Activated B cell treated with CpG ODN at 0.5 μM for 24 hours (primary cell): ENCODE results near the gene RPL13. TPM values are rescaled to one million over a fixed set of nuclear protein-coding genes. Genes with fewer than 3 reads are reported as not detected.

Source experiments
- ATAC-seq: fragments of 200-7000 bp; cut with Tn5 transposase; one replicate; pipeline ENCODE4 v1.10.0; 2021; ENCODE audit warnings: low read depth, mild to moderate bottlenecking, moderate library complexity
- CTCF ChIA-PET: fragments of 350-600 bp; sonication (Branson Sonifier 250); formaldehyde crosslinking; loops from one replicate; lab custom pipeline; 2021; ENCODE audit warnings: antibody characterized with exemption; lab: Charles Lee
- POLR2A ChIA-PET: fragments of 350-600 bp; sonication (Branson Sonifier 250); formaldehyde crosslinking; loops from one replicate; lab custom pipeline; 2021; ENCODE audit warnings: antibody characterized with exemption; lab: Charles Lee
- DNase-seq: peaks from one replicate; pipeline ENCODE4 v3.0.0; 2022
- H3K27ac Mint-ChIP-seq: one replicate; pipeline ENCODE4 v1.8.0; 2020; ENCODE audit warnings: mixed read lengths
- H3K27me3 Mint-ChIP-seq: one replicate; pipeline ENCODE4 v1.8.0; 2021; ENCODE audit warnings: mixed read lengths
- H3K36me3 Mint-ChIP-seq: one replicate; pipeline ENCODE4 v1.8.0; 2021; ENCODE audit warnings: low read depth, mixed read lengths
- H3K4me1 Mint-ChIP-seq: one replicate; pipeline ENCODE4 v1.8.0; 2021; ENCODE audit warnings: mixed read lengths
- H3K4me3 Mint-ChIP-seq: one replicate; pipeline ENCODE4 v1.8.0; 2020; ENCODE audit warnings: mild to moderate bottlenecking, mixed read lengths
- H3K9me3 Mint-ChIP-seq: one replicate; pipeline ENCODE4 v1.8.0; 2020; ENCODE audit warnings: mixed read lengths
- CTCF ChIP-seq: fragments of 200-600 bp; IDR thresholded peaks from one replicate; pipeline ENCODE4 v1.8.0; 2022; ENCODE audit warnings: antibody characterized with exemption, mild to moderate bottlenecking
- intact Hi-C: fragments of 100-400 bp; cut with micrococcal nuclease; formaldehyde crosslinking; loops from one replicate; pipeline ENCODE4 v1.15.1; 2024
- total RNA-seq: library from RNA; stranded (reverse); gene quantifications from 2 replicates; pipeline ENCODE4 v1.2.3, GENCODE V29; 2022

Gene RPL13
- total RNA-seq, 1 donor from 2014 or later: 3,566 TPM

GRCh38 chr16:89530401-89531381 is 29.8 kb upstream of the RPL13 start:
- Mint-ChIP-seq H3K27ac (no peak overlapping the region), H3K9me3 (no peaks in the 10 kb centered on the region), H3K36me3 (peaks cover 74% of the 10 kb centered on the region), H3K4me3 (no peak overlapping the region), H3K27me3 (no peaks in the 10 kb centered on the region), H3K4me1 (peaks cover 25% of the 10 kb centered on the region)
- intact Hi-C loops: no loop called here
- CTCF ChIA-PET: no interaction called here
- POLR2A ChIA-PET: interaction anchor here (0.6 kb wide), 1 partner anchor 13 kb away, joined by 9 read pairs; no protein-coding TSS in a partner anchor
- ATAC-seq (no peak), DNase-seq (no peak)
- TF ChIP-seq CTCF: no peak

GRCh38 chr16:89531821-89532526 is 28.5 kb upstream of the RPL13 start:
- ATAC-seq (no peak), DNase-seq (no peak)
- H3K27me3 Mint-ChIP-seq: no peaks in the 10 kb centered on the region
- peaks cover 22% of the 10 kb centered on the region for H3K4me1 Mint-ChIP-seq
- CTCF ChIA-PET: no interaction called here
- H3K9me3 Mint-ChIP-seq: no peaks in the 10 kb centered on the region
- POLR2A ChIA-PET: interaction anchor here (0.7 to 1.8 kb wide), 2 partner anchors 17 to 215 kb away, joined by 3 read pairs; no protein-coding TSS in a partner anchor
- no peak overlapping the region for H3K27ac Mint-ChIP-seq
- no peak for TF ChIP-seq CTCF
- no peak overlapping the region for H3K4me3 Mint-ChIP-seq
- intact Hi-C loops: no loop called here
- peaks cover 67% of the 10 kb centered on the region for H3K36me3 Mint-ChIP-seq

- Mint-ChIP-seq H3K4me1 (peaks cover 22% of the 10 kb centered on the region), H3K27me3 (no peaks in the 10 kb centered on the region), H3K27ac (peak overlapping the region; percentile 62), H3K9me3 (no peaks in the 10 kb centered on the region), H3K4me3 (peak overlapping the region; percentile 68), H3K36me3 (peaks cover 53% of the 10 kb centered on the region)
- POLR2A ChIA-PET: interaction anchor here (0.6 to 1.8 kb wide), 4 partner anchors 26 to 567 kb away, joined by 3 to 9 read pairs (median 5); partner anchors contain the start of gene SPG7
- no peak for TF ChIP-seq CTCF
- CTCF ChIA-PET: no interaction called here
- intact Hi-C loops: loop anchor here (1.0 kb wide), 2 partner anchors 23 to 26 kb away; partner anchors contain the start of gene SPG7
- DNase-seq (peak; percentile 21), ATAC-seq (peak; percentile 91)
Observed at GRCh38 chr16:89534252-89534756, 26.2 kb upstream of the RPL13 start.

GRCh38 chr16:89536371-89536770 is 24.1 kb upstream of the RPL13 start:
- Mint-ChIP-seq H3K36me3 (peaks cover 47% of the 10 kb centered on the region), H3K27me3 (no peaks in the 10 kb centered on the region), H3K9me3 (no peaks in the 10 kb centered on the region), H3K4me1 (peaks cover 22% of the 10 kb centered on the region), H3K27ac (no peak overlapping the region), H3K4me3 (no peak overlapping the region)
- TF ChIP-seq CTCF: no peak
- intact Hi-C loops: no loop called here
- ChIA-PET POLR2A (no interaction called here), CTCF (no interaction called here)
- DNase-seq (no peak), ATAC-seq (no peak)
